GM18907 (cell line): ENCODE measurements around the gene MOB2.

Experiments used
- ATAC-seq: cut with Tn5 transposase; IDR thresholded peaks from one replicate; pipeline ENCODE4 v1.9.1; 2021; ENCODE audit warnings: mild to moderate bottlenecking, moderate library complexity; ENCODE audit not compliant: unreplicated experiment

MOB2 gene

DNA sequence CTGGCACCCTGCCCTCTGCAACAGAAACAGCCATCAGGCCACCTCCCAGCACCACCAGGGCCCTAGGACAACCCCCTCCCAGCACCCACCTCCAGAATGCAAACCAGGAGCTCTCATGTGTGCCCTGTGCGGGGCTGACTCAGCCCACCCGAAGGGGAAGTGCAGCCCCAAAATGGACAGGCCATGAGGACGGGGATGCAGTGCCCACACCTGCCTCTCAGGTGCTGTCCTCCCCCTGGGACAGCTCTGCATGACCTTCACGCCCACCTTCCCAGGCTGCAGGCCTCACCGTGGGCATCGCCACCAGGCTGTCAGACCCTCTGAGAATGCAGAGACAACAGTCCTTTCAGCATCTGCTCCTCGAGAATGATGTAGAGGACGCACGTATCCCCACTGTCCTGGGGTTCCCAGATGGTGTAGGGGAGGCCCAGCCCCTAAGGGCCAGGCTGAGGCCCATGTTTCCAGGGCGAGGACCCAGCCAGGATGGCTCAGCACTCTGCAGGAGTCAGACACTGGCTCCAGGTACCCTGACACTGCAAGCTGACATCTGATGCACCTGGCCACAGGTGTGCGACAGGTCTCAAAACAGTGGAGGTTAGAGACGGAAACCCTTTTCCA lies 13.5 kb downstream of the MOB2 start:
- ATAC-seq, result no peak

DNA sequence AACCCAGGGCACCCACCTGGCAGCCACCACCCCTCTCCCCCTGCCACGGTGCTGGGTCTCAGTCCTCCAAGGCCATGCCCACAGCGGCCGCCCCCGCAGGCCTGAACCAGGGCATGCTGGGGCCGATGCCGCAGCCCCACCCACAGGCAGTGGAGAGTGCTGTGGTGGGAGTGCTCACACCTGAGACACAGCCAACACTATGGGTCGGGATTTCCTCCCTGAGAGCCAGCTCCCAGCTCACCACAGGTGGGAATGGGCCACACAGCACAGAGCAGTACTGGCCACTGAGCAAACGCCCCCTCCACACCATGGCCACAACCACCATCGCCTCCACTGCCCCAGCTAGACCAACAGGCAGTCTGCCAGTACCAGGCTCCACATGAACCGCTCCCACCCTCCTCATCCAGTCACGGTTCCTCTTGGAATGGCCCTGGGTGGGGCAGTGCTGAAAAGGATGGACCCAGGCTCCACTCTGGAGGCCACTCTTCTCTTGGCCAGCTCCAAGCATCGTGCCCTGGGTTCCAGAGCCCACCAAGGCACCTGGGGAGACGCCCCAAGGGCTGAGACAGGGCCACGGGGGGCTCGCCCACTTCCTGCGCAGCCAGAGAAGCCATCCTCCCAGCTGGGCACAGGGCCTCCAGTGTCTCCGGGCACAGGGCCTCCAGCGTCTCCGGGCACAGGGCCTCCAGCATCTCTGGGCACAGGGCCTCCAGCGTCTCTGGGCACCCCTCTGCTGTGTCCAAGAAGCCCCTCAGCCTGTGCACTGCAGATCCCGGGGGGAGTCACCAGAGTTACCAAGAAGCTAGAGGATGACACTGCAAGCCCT lies 14.2 kb downstream of the MOB2 start:
- no peak for ATAC-seq

GRCh38 chr11:1471736-1472135 lies 14.8 kb downstream of the MOB2 start:
- ATAC-seq, result no peak

DNA sequence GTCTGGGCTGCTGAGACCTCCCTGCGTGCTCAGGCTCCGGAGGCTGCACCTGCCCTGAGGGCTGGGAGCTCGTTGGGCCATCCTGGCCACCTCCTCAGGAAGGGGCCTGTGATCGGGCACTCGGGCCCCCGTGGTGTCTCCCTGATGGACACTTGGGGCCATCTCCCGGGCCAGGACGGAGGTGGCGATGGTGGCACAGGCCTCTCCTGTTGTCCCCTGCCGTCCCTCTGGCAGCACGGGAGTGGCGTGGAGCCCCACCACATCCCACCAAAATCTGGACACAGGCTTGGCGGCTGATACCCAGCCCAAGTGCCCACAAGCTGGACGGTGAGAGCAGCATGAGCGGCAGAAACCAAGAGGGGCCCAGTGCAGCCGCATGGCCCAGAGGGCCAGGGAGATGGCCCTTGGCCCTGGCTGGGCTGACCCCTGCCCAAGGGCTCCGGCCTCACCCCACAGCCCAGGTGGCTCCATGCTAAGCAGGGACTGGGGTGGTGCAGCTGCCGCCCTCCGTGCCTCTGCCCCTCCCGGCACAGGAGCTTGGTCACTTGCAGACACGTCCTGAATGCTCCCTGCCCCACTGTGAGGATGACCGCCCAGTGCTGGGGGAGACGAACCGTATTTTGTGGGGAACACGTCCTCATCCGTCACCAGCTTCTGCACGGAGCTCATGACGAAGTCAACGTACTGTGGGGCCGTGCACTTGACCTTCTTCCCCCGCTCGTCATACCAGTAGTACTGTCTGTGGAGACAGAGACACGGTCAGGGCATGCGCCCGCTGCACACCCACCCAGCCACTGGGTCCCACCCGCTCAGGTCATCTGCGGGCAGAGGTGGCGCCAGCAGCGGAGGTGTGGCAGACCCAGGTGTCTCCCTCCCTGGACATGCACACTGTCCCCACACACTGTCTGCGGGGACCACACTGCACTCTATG lies 15.6 kb downstream of the MOB2 start:
- ATAC-seq, result no peak

- no peak for ATAC-seq
Observed at GRCh38 chr11:1469911-1470680, 16.5 kb downstream of the MOB2 start.

- no peak for ATAC-seq
Observed at GRCh38 chr11:1469287-1469910, 17.2 kb downstream of the MOB2 start.

DNA sequence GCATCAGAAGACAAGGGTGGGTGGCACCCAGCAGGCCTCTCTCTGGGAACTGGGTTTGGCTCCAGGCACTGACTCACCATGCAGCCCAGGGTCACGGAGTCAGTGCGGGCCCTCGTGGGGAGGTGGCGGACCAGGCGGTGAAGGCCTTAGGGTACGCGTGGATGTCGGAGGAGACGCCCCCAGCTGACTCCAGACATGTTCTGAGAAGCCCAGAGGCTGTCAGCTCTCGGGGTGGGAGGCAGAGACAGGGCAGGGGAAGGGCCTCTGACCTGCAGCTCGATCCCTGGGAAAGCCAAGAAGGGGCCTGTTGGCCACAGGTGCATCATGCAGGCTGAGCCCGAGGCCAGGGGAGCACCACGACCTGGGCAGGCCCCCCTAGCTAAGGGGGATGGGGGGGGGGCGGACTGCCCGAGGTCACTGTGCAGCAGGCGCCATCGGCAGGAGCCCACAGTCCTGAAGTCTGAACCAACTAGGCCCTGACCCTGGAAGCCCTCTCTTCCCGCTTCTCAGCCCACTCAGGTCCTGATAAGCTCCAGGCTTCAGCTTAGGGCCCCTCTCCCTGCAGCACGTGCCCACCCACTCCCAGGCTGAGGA lies 18.0 kb downstream of the MOB2 start:
- ATAC-seq, result no peak

DNA sequence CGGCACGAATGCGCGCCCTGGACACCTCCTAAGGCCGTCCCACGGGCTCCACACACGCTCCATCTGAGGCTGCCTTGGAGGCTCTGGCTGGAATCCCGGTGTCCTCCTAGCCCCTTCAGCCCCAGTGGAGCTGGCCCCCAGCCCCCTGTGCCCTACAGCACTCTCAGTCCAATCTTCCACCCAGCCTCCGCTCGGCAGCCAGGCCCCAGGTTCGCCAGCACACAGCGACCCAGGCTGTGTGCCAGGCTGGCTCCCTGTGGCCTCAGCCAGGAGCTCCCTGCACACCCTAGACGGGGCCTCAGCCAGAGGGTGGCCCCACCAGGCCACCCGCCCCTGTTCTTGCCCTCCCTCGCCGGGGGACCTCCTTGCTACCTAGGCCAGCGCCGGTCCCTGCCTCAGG lies 18.6 kb downstream of the MOB2 start:
- no peak for ATAC-seq

GRCh38 chr11:1467270-1467669 lies 19.3 kb downstream of the MOB2 start:
- ATAC-seq, result no peak

- no peak for ATAC-seq
Observed at GRCh38 chr11:1466784-1467183, 19.8 kb downstream of the MOB2 start.

- no peak for ATAC-seq
Observed at GRCh38 chr11:1463056-1463455, 23.5 kb downstream of the MOB2 start.

DNA sequence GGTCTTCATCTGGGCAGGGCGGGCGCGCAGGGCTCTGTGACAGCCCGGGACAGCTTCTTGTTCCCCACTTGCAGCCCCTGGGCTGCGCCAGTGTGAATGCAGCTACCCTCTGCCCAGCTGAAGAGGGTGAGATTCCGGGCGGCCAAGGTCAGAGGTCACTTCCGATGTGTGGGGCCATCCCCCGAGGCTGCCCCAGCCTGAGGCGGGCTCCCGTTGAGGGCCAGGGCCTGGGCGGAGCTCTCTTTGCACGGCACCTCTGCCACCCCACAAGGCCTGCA lies 23.9 kb downstream of the MOB2 start:
- no peak for ATAC-seq

DNA sequence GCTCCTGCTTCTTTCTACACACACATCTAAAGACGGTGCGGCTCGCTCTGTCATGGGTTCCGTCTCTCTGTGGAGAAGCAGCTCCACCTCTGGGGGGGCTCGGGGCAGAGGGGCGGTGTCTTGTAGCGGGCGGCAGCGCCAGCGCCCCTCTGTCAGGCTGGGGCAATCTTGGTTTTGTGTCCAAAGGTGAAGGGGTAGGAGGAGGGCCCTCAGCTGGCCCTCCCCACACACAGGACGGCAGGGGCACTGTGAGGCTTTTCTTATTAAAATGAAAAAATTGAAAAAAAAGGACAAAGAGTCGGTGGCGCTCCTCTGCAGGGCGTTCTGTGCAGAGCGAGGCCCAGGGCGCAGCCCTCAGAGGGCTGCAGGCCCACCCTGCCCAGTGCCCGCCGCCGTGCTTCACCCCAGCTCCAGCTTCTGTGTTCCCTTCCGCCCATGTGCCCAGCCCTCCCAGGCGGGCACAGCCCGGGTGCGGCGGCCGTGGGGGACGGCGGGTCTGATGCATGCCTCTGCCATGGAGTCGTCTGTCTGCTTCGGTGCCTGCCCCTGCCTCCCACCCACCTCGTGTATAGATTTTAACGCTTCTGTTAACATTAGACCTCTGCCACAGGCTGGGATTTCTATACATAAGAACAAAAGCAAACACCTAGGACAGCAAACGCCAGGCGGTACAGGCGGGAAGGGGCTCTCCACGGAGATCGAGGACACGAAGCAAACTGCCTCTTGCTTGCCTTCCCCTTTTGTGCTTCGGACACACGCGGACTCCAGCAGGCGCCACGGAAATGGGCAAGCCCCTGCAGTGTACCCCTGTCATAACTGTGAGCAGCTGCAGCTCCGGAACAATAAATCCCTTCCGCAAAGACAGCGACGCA lies 24.5 kb downstream of the MOB2 start:
- ATAC-seq, result no peak

DNA sequence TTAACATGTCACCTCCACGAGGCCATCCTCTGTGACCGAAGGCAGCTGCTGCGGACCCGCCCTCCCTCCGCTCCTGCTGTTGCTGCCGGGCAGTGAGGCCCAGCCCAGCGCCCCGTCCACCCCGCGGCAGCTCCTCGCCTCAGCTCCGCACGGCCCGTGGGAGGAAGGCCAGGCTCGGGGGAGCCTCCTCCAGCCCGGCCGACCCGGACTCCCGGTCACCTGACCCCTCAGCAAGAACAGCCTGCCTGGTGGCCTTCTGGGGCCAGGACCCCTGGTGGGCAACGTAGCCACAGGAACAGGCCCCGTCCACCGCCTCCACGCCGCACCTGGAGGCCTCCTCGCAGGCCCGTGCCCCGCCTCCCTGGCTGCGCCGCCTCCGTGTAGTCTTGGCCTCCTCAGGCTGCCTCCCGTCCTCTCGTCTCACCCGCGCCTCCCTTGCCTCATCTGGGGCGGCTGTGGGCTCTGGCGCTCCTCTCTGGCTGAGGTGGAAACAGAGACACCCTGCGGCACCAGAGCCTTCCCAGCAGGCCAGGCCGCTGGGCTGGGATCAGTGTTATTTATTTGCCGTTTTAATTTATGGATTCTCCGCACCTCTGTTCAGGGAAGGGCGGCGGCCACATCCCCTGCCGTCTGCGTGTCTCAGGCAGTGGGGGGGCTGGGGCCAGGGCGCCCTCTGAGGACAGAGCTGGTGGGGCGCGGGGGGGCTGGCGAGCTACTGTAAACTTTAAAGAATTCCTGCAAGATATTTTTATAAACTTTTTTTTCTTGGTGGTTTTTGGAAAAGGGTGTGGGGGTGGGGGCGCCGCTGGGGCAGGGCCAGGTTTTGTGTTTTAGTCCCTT lies 25.4 kb downstream of the MOB2 start:
- ATAC-seq, result no peak

DNA sequence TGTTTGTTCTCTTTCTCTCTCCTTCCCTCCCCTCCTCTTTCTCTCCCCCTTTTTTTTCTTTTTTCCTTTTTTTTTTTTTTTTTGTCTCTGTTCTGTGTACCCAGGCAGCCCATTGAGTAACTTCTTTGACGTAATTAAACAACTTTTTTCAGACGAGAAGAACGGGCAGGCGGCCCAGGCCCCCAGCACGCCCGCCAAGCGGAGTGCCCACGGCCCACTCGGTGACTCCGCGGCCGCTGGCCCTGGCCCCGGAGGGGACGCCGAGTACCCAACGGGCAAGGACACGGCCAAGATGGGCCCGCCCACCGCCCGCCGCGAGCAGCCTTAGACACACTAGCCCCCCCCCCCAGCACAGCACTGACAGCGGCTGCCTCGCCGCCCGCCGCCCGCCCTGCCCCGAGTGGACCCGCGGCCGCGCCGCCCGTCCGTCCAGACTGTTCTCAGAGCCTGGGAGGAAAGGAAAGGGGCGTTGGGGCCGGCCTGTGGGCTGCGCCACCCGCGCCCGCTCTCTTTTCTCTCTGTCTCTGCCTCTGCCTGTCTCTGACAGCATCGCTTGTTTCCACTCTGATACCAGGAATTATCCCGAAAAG lies 26.1 kb downstream of the MOB2 start:
- no peak for ATAC-seq

DNA sequence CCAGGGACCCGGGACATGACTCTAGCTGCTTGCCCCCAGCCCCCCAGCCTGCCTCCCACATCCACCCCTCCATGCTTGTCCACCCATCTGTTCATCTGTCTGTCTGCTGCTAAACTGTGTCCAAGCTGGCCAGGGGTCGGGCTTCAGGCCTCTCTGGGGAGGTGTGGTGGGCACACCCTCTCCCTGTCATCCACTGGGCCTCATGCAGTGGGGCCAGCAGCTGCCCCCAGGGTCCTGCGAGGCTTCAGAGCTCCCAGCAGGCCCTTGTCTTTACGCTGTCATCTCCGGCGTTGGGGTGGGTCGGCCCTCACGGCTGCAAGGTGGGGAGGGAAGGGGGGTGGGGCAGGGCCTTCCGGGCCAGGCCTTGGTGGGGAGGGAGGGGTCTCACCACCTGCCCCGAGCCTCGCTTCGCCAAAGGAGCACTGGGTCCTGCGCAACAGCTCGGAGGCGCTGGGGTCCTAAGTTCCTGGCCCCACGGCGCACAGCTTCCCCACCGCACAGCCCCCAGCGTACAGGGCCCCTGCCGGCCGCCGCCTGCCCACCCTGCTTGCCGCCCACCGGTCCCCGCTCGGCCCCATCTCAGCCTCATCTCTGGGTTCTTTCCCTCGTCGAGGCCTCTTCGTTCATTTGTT lies 26.7 kb downstream of the MOB2 start:
- ATAC-seq, result no peak

- no peak for ATAC-seq
Observed at GRCh38 chr11:1459219-1459575, 27.4 kb downstream of the MOB2 start.
